ENCODE data around the gene CCDC93.

GRCh38 chr2:117984208-117984607 lies 29.7 kb downstream of the CCDC93 start:
- no peak for TF ChIP-seq RAD21 (IDR thresholded peaks at IDR 0.05; ENCODE audit: low read length)
- TF ChIP-seq FOS (IDR thresholded peaks at IDR 0.05; ENCODE audit: low read depth, low read length) = no peak
- no peak for TF ChIP-seq CTCF (conservative IDR thresholded peaks at IDR 0.05; ENCODE audit: low read depth, low read length)

Measured in IMR-90 (cell line).